ENCODE measurements around the gene FHIP2A.

GRCh38 chr10:114802177-114802576 is 19.4 kb upstream of the FHIP2A start:
- TF ChIP-seq, protein P1, sequence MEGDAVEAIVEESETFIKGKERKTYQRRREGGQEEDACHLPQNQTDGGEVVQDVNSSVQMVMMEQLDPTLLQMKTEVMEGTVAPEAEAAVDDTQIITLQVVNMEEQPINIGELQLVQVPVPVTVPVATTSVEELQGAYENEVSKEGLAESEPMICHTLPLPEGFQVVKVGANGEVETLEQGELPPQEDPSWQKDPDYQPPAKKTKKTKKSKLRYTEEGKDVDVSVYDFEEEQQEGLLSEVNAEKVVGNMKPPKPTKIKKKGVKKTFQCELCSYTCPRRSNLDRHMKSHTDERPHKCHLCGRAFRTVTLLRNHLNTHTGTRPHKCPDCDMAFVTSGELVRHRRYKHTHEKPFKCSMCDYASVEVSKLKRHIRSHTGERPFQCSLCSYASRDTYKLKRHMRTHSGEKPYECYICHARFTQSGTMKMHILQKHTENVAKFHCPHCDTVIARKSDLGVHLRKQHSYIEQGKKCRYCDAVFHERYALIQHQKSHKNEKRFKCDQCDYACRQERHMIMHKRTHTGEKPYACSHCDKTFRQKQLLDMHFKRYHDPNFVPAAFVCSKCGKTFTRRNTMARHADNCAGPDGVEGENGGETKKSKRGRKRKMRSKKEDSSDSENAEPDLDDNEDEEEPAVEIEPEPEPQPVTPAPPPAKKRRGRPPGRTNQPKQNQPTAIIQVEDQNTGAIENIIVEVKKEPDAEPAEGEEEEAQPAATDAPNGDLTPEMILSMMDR (IDR thresholded peaks at IDR 0.05): no peak
- TF ChIP-seq REST (IDR thresholded peaks at IDR 0.05; ENCODE audit: insufficient read depth in 1 of 2, low read depth in 2 of 2, low read length in 1 of 2) (no peak), POLR2AphosphoS5 (IDR thresholded peaks at IDR 0.05; ENCODE audit: low read depth, low read length) (no peak)
